ENCODE results near the gene DENND1B. TPM values are rescaled to one million over a fixed set of nuclear protein-coding genes. Genes with fewer than 3 reads are reported as not detected.
A peak's percentile ranks its signal among the peaks of the same experiment; 100 is the strongest.

The DENND1B gene
- total and polyA plus RNA-seq, 2 of the 13 experiments (the other 11 are each of a cell fraction or from before 2014, with no cell fraction given) = 2.6 to 5.7 TPM

DNA sequence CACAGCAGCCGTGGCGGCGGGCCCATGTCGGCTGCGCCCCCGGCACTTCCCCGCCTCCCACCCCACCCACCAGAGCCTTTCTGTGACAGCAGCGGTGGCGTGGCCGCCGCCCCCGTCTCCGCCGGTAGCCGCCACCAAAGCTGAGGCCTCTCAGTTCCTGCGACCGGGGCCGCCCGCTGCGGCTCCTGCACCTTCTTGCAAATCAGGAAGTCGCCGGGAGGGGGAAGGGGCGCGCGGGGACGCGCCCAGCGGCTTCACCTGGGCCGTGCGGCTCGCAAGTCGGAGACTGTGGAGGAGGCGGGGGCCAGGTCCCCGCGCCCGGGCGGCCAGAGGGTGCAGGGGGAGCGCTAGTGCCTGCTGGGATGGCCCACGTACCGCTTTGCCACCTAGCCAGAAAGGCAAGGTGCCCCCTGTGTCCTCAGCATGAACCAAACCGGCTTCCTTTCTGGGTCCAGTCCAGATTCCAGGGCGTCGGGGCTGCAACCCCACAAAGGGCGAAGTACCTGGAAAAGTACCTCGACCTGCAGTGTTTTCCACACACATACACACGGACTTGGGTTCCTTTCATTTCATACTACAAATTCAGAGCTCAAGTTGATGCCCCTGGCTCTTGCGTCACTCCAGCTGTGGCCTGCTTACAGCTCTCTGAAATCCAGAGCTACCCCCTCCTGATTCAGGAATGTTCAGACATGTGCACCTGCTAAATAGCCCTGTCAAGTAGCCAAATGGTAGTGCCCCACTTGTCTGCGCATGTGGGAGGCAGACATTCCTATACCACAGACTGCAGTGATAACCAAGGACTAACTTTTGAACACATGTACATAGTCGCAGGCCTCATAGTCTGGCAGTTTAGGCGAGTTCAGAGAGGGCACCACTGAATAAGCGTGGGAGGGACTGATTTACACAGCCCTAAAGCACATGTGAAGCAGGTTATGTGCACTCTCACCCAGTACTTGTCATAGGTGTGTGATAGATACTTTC is at the start of gene DENND1B (continued):
- TF ChIP-seq, protein P1, sequence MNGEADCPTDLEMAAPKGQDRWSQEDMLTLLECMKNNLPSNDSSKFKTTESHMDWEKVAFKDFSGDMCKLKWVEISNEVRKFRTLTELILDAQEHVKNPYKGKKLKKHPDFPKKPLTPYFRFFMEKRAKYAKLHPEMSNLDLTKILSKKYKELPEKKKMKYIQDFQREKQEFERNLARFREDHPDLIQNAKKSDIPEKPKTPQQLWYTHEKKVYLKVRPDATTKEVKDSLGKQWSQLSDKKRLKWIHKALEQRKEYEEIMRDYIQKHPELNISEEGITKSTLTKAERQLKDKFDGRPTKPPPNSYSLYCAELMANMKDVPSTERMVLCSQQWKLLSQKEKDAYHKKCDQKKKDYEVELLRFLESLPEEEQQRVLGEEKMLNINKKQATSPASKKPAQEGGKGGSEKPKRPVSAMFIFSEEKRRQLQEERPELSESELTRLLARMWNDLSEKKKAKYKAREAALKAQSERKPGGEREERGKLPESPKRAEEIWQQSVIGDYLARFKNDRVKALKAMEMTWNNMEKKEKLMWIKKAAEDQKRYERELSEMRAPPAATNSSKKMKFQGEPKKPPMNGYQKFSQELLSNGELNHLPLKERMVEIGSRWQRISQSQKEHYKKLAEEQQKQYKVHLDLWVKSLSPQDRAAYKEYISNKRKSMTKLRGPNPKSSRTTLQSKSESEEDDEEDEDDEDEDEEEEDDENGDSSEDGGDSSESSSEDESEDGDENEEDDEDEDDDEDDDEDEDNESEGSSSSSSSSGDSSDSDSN (CRISPR knock-in tag; IDR thresholded peaks at IDR 0.05) = peak; percentile 84
- TF ChIP-seq MTF2 (CRISPR knock-in tag; IDR thresholded peaks at IDR 0.05; ENCODE audit: borderline replicate concordance) (no peak), ZNF589 (CRISPR knock-in tag; conservative IDR thresholded peaks at IDR 0.05) (0 out of 2 replicates have a peak, but pooled peaks have one; percentile 29), KMT2B (CRISPR knock-in tag; IDR thresholded peaks at IDR 0.05) (peak; percentile 75; the same call in 1 of the 2 replicates), ZNF678 (CRISPR knock-in tag; IDR thresholded peaks at IDR 0.05) (no peak), ZNF605 (CRISPR knock-in tag; IDR thresholded peaks at IDR 0.05) (peak; percentile 45; the same call in 1 of the 2 replicates), ZNF687 (CRISPR knock-in tag; IDR thresholded peaks at IDR 0.05) (peak; percentile 76), HIVEP1 (CRISPR knock-in tag; IDR thresholded peaks at IDR 0.05) (0 out of 2 replicates have a peak, but pooled peaks have one; percentile 27), TBX2 (CRISPR knock-in tag; IDR thresholded peaks at IDR 0.05; ENCODE audit: borderline replicate concordance) (peak; percentile 46; the same call in 1 of the 2 replicates), HOXD1 (CRISPR knock-in tag; IDR thresholded peaks at IDR 0.05) (no peak), ATF4 (CRISPR knock-in tag; IDR thresholded peaks at IDR 0.05) (peak in 1 of 2 experiments; percentile 34; a peak in 1 of 4 replicates), ZSCAN25 (CRISPR knock-in tag; IDR thresholded peaks at IDR 0.05) (no peak), ZNF747 (CRISPR knock-in tag; IDR thresholded peaks at IDR 0.05; ENCODE audit: borderline replicate concordance) (0 out of 2 replicates have a peak, but pooled peaks have one; percentile 27), ZIK1 (CRISPR knock-in tag; IDR thresholded peaks at IDR 0.05; ENCODE audit: borderline replicate concordance, low read depth) (no peak)
- TF ChIP-seq, protein P2, sequence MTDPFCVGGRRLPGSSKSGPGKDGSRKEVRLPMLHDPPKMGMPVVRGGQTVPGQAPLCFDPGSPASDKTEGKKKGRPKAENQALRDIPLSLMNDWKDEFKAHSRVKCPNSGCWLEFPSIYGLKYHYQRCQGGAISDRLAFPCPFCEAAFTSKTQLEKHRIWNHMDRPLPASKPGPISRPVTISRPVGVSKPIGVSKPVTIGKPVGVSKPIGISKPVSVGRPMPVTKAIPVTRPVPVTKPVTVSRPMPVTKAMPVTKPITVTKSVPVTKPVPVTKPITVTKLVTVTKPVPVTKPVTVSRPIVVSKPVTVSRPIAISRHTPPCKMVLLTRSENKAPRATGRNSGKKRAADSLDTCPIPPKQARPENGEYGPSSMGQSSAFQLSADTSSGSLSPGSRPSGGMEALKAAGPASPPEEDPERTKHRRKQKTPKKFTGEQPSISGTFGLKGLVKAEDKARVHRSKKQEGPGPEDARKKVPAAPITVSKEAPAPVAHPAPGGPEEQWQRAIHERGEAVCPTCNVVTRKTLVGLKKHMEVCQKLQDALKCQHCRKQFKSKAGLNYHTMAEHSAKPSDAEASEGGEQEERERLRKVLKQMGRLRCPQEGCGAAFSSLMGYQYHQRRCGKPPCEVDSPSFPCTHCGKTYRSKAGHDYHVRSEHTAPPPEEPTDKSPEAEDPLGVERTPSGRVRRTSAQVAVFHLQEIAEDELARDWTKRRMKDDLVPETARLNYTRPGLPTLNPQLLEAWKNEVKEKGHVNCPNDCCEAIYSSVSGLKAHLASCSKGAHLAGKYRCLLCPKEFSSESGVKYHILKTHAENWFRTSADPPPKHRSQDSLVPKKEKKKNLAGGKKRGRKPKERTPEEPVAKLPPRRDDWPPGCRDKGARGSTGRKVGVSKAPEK (CRISPR knock-in tag; IDR thresholded peaks at IDR 0.05; ENCODE audit: borderline replicate concordance) = 0 out of 2 replicates have a peak, but pooled peaks have one; percentile 35
